Stimulated activated CD8-positive, alpha-beta memory T cell treated with anti-CD3 and anti-CD28 coated beads, Interleukin-4, amount 100 ng/mL, for 24 hours (primary cell): ENCODE results near the gene CLBA1.
"Not testable (repeated sequence)": the region's sequence is repeated elsewhere in the genome, so short reads cannot be mapped to it uniquely, and the experiment has no call there.

Experiments
- DNase-seq: peaks from one replicate; pipeline ENCODE4 v3.0.0-alpha.2; 2020; ENCODE audit warnings: low read depth

Gene CLBA1

GRCh38 chr14:104947881-104948735 lies 37.5 kb upstream of the CLBA1 start:
- not testable (repeated sequence) for DNase-seq

GRCh38 chr14:104948736-104949031 lies 36.9 kb upstream of the CLBA1 start:
- DNase-seq = no peak

- not testable (repeated sequence) for DNase-seq
These were observed 36.1 kb upstream of the CLBA1 start for GRCh38 chr14:104949406-104949955.

DNA sequence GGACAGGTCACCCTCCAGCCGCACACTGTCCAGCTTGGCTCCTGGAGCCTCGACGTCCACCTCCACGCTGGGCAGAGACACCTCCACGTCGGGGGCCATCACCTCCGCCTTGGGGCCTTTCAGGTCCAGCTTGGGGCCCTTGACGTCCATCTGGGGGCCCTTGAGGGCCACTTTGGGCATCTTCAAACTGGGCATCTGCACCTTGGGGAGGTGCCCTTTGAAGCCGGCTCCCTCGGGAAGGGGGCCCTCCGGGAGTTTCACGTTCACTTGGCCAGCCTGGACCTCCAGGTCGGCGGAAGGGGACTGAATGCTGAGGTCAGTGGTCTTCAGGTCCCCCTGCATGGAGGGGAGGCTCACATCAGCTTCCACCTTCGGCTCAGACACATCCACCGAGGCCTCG lies 35.6 kb upstream of the CLBA1 start:
- no peak for DNase-seq

GRCh38 chr14:104950701-104951100 lies 34.9 kb upstream of the CLBA1 start:
- not testable (repeated sequence) for DNase-seq

GRCh38 chr14:104951863-104952657 lies 33.5 kb upstream of the CLBA1 start:
- DNase-seq = not testable (repeated sequence)

DNA sequence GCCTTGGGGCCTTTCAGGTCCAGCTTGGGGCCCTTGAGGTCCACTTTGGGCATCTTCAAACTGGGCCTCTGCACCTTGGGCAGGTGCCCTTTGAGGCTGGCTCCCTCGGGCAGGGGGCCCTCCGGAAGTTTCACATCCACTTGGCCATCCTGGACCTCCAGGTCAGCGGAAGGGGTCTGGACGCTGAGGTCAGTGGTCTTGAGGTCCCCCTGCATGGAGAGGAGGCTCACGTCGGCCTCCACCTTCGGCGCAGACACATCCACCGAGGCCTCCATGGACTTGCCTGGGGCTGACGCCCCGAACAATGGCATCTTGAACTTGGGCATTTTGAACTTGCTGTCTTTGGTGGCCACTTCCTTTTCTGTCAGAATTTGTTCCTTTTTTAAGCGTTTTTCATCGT lies 32.5 kb upstream of the CLBA1 start:
- DNase-seq = no peak

GRCh38 chr14:104953896-104954656 lies 31.5 kb upstream of the CLBA1 start:
- no peak for DNase-seq

DNA sequence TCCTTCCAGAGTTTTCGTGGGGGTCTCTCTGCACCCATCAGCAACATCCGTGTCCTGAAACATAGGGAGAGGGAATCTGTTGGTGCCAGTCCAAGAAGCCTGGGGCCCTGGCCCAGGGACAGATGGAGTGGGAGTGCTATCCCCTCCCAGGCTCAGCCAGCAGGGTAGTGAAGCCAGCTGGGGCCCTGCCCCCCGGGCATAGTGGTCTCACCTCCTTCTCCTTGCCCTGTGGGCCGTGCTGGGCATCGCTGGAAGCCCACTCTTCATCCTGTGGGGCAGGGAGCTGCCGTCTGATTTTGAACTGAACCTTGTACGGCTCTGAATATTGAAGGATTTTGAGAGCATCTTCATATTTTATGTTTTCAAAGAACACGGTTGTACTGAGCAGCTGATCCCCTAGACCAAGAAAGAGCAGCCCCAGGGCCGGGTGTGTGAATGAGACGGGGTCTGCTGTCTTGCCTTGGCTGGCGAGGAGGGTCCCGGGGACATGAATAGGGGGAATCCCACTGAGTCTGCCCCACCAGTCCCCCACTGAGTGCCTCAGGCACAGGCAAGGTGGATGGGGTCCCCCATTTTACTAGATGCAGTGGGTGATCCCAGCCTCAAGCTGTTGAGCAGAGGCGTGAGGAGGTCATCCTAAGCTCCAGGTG lies 30.7 kb upstream of the CLBA1 start:
- DNase-seq = no peak

GRCh38 chr14:104955396-104955770 lies 30.2 kb upstream of the CLBA1 start:
- DNase-seq = no peak

GRCh38 chr14:104956290-104956890 lies 29.2 kb upstream of the CLBA1 start:
- no peak for DNase-seq

GRCh38 chr14:104957146-104958113 lies 28.2 kb upstream of the CLBA1 start:
- DNase-seq = no peak

- no peak for DNase-seq
These were observed 21.0 kb upstream of the CLBA1 start for GRCh38 chr14:104964546-104964945.

DNA sequence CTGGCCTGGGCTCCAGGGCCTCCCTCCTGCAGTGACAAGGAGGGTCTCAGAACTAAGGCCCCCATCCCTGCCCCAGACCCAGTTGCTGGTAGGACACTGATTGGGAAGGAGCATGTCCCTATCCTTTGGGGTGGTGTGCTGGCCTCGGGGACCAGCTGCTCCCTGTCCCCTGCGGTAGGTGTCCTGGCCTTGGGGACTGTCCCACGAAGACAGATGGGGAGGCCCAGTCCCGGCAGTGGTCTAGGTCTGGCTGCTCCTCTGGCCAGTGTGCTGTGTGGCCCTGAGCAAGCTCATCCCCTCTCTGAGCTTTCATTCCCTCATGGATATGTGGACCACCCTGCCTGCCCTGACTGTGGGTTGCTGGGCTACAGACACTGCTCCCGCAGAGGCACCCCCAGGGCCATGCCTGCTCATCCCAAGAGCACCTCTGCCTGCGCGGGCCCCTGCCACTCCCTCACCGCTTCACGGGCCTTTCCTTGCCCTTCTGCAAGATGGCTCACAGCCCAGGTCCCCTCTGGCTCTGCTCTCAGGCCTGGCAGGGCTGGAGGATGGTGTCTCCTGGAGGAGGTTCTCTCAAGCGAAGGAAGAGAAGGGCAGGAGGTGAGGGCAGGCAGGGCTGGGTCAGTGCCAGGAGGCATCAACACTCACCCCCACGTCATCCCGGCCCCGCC lies 19.9 kb upstream of the CLBA1 start:
- DNase-seq = no peak

GRCh38 chr14:104966261-104966865 lies 19.2 kb upstream of the CLBA1 start:
- DNase-seq = no peak

DNA sequence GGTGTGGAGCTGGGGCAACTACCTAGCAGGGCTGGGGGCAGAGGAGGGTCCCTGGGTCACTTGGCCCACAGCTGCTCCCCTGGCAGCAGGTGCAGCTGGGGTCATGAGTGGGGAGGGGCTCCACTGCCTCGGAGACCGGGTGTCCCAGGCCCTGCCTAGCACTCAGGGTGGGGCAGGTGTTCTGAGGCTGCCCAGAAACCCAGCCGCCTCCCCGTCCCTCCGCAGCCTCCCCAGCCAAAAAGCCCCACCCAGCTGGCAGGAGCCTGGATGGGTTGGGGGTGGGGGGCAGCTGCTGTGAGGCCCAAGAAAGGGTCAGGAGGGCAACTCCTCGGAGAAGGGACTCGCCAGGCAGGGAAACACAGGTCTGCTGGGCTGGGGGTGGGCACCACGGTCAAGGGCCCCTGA lies 18.6 kb upstream of the CLBA1 start:
- no peak for DNase-seq

- no peak for DNase-seq
These were observed 18.0 kb upstream of the CLBA1 start for GRCh38 chr14:104967386-104968152.

DNA sequence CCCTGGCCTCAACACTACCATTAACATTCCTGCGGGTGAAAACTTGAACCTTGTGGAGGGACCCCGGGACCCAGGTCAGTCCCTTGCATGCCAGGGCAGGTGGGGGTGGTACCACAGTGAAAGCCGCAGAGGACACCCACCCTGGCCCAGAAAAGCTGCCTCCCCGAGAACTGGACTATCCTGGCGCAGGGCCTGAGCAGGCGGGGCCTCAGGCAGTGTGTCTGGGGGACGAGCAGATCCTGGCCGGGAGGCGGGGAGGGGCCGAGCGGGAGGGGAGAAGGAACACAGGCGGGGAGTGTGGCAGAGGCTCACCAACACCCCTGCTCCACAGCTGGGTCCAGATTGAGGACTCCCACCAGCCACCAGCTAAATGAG lies 17.4 kb upstream of the CLBA1 start:
- DNase-seq = no peak
